Lung (tissue), 12 donors: ENCODE data around the gene TEAD1. TPM values are rescaled to one million over a fixed set of nuclear protein-coding genes. Genes with fewer than 3 reads are reported as not detected.

Experiments
- ATAC-seq: fragments of 200-7000 bp; cut with Tn5 transposase; one replicate; pipeline ENCODE4 v1.9.1; 2020; ENCODE audit warnings: moderate number of reproducible peaks; ENCODE audit not compliant: insufficient read depth, low FRiP score
- DNase-seq, 3 donors: peaks; one replicate each; pipeline ENCODE4 v3.0.0-alpha.2; 2013 to 2017
- H3K27ac ChIP-seq, 2 donors: one replicate each; pipeline ENCODE4 v1.5.1; 2013; ENCODE audit warnings: mild to moderate bottlenecking in 2 of 2, moderate library complexity in 2 of 2, control low read depth in 1 of 2, inconsistent platforms in 1 of 2, low read depth in 1 of 2, low read length in 1 of 2
- H3K27me3 ChIP-seq, 3 donors: one replicate each; pipeline ENCODE4 v1.5.1; 2013; ENCODE audit warnings: low read length in 2 of 3; ENCODE audit not compliant: control insufficient read depth in 3 of 3, insufficient read depth in 3 of 3
- H3K36me3 ChIP-seq, 4 donors: one replicate each; pipeline ENCODE4 v1.5.1; 2013; ENCODE audit warnings: low read length in 4 of 4, mild to moderate bottlenecking in 1 of 4, moderate library complexity in 1 of 4; ENCODE audit not compliant: control insufficient read depth in 4 of 4, insufficient read depth in 4 of 4
- H3K4me1 ChIP-seq, 5 donors: one replicate each; pipeline ENCODE4 v1.5.1; 2013; ENCODE audit warnings: low read length in 5 of 5, mild to moderate bottlenecking in 2 of 5, moderate library complexity in 1 of 5; ENCODE audit not compliant: control insufficient read depth in 5 of 5, insufficient read depth in 5 of 5
- H3K4me3 ChIP-seq: one replicate; pipeline ENCODE4 v1.5.1; 2013; ENCODE audit warnings: mild to moderate bottlenecking, control low read depth, moderate library complexity
- H3K9ac ChIP-seq, 2 donors: one replicate each; pipeline ENCODE4 v1.5.1; 2013; ENCODE audit warnings: low read length in 2 of 2, control low read depth in 1 of 2; ENCODE audit not compliant: insufficient read depth in 1 of 2
- H3K9me3 ChIP-seq, 4 donors: one replicate each; pipeline ENCODE4 v1.5.1; 2013; ENCODE audit warnings: low read length in 3 of 4, mild to moderate bottlenecking in 1 of 4, moderate library complexity in 1 of 4; ENCODE audit not compliant: control insufficient read depth in 4 of 4, insufficient read depth in 3 of 4
- CTCF ChIP-seq: IDR thresholded peaks from 2 replicates; pipeline ENCODE4 v1.5.1; 2012; ENCODE audit warnings: mild to moderate bottlenecking; ENCODE audit errors: control extremely low read depth, extremely low read depth
- WGBS, 2 donors: extraction: QIAGEN DNeasy Blood & Tissue Kit; methylation state at CpG; one replicate each; pipeline ENCODE4 v1.1.7; 2013; 5-methylcytosine and 5-hydroxymethylcytosine counted together
- polyA plus RNA-seq, 2 donors: library from polyadenylated mRNA; stranded (reverse); fragments of 200-250 nt; gene quantifications; one replicate each; pipeline ENCODE4 v1.2.1, GENCODE V29; 2013
- total RNA-seq, 2 donors: library from RNA; depleted of rRNA in 1 of 2; stranded (reverse); fragments of >200 nt in 1 of 2; gene quantifications; one replicate each; pipeline ENCODE4 v1.2.1, GENCODE V29; 2014 to 2021
- donor health status: control.
- donor health status: control.
- donor health status: Bipolar disorder and iron deficiency.
- donor health status: healthy.
- donor health status: DM: yes; HTN: yes; CAD: no.

The TEAD1 gene
- total and polyA plus RNA-seq, 4 donors: 7.7 to 141 (median 38.8) TPM

GRCh38 chr11:12790861-12791616 is 116.8 kb downstream of the TEAD1 start:
- 75 to 80% methylated on average over 5 of the region's 5 CpGs for WGBS, 2 donors
- H3K27ac ChIP-seq: no peak overlapping the region
- ATAC-seq: no peak

GRCh38 chr11:12792018-12792417 is 117.8 kb downstream of the TEAD1 start:
- H3K27ac ChIP-seq: no peak overlapping the region
- peaks cover 0 to 9% (median 3%) of the 10 kb centered on the region in 4 donors for H3K36me3 ChIP-seq
- H3K9ac ChIP-seq: no peak overlapping the region
- DNase-seq: no peak
- no peak overlapping the region for H3K4me3 ChIP-seq
- H3K27me3 ChIP-seq: no peaks in the 10 kb centered on the region
- peaks cover 0 to 4% (median 0%) of the 10 kb centered on the region in 5 donors for H3K4me1 ChIP-seq
- no peak for ATAC-seq
- no peaks in the 10 kb centered on the region for H3K9me3 ChIP-seq
- TF ChIP-seq CTCF: no peak

More at GRCh38 chr11:12790861-12791616, 116.8 kb downstream of the TEAD1 start:
- Histone ChIP-seq H3K9me3 (no peaks in the 10 kb centered on the region), H3K4me1 (peaks cover 0 to 4% (median 0%) of the 10 kb centered on the region in 5 donors), H3K27me3 (no peaks in the 10 kb centered on the region), H3K9ac (no peak overlapping the region), H3K36me3 (peaks cover 0 to 9% (median 3%) of the 10 kb centered on the region in 4 donors), H3K4me3 (no peak overlapping the region)
- TF ChIP-seq CTCF: no peak
- DNase-seq: no peak

DNA sequence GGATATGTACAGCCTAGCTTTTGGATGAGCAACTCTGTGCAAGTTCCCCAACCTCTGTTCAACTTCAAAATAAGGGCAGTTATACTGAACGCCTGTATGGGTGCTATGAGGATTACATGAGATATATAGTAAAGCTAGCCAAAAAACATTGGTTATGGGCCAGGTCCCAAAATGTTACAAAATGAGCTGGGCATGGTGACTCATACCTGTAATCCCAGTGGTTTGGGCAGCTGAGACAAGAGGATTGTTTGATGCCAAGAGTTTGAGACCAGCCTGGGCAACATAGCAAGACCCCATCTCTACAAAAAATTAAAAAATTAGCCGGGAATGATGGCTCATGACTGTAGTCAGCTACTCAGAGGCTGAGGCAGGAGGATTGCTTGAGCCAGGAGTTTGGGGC is 118.4 kb downstream of the TEAD1 start:
- Histone ChIP-seq H3K9ac (no peak overlapping the region), H3K4me1 (peaks cover 0 to 4% (median 0%) of the 10 kb centered on the region in 5 donors), H3K27ac (no peak overlapping the region), H3K36me3 (peaks cover 0 to 9% (median 3%) of the 10 kb centered on the region in 4 donors), H3K9me3 (no peaks in the 10 kb centered on the region), H3K27me3 (no peaks in the 10 kb centered on the region), H3K4me3 (no peak overlapping the region)
- DNase-seq (no peak), ATAC-seq (no peak)
- no peak for TF ChIP-seq CTCF
- 64 to 89% methylated on average over 2 of the region's 2 CpGs for WGBS, 2 donors
